GM12864 (cell line): ENCODE results near the gene DCP1A.

ENCODE experiments used
- DNase-seq: peaks from one replicate; pipeline ENCODE4 v3.0.0-alpha.2; 2011; ENCODE audit warnings: low read depth
- H3K4me3 ChIP-seq: 2 replicates; pipeline ENCODE4 v1.5.1; 2011; ENCODE audit warnings: mild to moderate bottlenecking, low read depth, low read length, control low read depth
- CTCF ChIP-seq: IDR thresholded peaks from 2 replicates; pipeline ENCODE4 v1.5.1; 2011; ENCODE audit warnings: low read depth, mild to moderate bottlenecking, moderate library complexity, low read length, control low read depth, inconsistent platforms; ENCODE audit errors: missing control alignments

The DCP1A gene

DNA sequence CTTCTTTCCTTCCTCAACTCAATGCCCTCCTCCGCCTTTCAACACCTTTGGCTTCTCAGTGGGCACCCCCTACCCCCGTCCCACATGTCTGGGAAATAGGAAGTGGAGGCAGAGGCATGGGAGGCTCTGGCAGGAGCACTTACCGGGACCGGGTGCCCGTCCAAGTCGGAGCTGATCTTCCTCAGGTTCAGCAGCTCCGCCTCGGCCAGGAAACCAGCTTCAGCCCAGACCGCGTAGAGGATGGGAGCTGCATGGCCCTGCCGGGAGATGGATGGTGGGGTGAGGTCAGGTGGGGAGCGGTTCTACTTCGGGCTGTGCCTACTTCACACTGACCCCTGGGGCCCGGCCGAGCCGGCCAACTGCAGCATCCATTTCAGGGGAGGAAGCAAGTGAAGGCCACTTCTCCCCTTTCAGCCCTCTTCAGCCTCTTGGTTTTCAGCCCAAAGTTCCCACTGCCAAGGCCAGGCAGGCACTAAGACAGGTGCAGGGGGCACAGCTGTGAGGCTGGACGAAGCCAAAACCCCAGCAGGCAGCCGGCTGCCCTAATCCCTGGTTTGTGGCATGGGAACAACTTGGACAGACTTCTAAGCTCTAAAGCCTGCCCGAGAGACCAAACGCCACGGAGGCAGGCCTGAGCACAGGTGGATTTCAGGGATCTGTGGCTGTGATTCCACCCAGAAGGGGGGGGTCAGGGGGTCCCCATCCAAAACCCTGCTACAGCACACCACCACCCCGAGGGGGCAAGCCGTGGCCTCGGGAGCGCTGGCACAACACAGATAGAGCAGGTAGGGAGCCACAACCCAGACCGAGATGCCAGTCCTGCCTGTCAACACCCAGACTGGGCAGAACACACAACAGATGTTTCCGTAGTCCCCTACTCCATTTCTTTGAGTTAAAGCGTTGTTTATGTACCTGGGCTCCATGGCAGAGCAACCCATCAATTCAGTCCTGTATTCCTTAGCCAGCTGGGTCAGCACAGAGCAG lies 106.1 kb downstream of the DCP1A start:
- H3K4me3 ChIP-seq, result no peak overlapping the region
- TF ChIP-seq CTCF, result no peak
- no peak for DNase-seq

DNA sequence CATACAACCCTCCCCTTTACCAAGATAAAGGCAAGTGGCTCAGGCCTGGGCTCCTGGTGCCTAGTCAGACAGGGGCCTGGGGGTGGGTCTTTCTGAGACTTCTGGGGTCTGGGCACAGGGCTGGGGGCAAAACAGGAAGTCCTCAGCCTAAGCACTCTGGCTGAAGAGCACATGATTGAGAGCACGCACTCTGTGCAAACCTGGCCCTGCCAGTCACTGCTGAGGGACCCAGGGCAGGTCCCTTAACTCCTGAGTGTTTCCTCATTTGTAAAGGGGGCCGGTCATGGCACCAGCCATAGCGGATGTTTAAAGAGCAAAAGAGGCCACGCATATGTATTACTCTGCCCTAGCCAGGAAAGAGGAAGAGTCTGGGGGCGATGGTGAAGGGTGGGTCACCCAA lies 107.5 kb downstream of the DCP1A start:
- TF ChIP-seq CTCF, result no peak
- no peak for DNase-seq
- no peak overlapping the region for H3K4me3 ChIP-seq

DNA sequence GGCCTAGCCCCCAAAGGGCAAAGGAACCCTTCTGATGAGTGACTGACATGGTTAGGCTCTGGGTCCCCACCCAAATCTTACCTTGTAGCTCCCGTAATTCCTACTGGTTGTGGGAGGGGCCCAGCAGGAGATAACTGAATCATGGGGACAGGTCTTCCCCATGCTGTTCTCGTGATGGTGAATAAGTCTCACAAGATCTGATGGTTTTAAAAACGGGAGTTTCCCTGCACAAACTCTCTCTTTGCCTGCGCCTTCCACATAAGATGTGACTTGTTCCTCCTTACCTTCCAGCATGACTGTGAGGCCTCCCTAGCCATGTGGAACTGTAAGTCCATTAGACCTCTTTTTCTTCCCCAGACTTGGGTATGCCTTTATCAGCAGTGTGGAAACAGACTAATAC lies 108.5 kb downstream of the DCP1A start:
- no peak for DNase-seq
- no peak for TF ChIP-seq CTCF
- no peak overlapping the region for H3K4me3 ChIP-seq

DNA sequence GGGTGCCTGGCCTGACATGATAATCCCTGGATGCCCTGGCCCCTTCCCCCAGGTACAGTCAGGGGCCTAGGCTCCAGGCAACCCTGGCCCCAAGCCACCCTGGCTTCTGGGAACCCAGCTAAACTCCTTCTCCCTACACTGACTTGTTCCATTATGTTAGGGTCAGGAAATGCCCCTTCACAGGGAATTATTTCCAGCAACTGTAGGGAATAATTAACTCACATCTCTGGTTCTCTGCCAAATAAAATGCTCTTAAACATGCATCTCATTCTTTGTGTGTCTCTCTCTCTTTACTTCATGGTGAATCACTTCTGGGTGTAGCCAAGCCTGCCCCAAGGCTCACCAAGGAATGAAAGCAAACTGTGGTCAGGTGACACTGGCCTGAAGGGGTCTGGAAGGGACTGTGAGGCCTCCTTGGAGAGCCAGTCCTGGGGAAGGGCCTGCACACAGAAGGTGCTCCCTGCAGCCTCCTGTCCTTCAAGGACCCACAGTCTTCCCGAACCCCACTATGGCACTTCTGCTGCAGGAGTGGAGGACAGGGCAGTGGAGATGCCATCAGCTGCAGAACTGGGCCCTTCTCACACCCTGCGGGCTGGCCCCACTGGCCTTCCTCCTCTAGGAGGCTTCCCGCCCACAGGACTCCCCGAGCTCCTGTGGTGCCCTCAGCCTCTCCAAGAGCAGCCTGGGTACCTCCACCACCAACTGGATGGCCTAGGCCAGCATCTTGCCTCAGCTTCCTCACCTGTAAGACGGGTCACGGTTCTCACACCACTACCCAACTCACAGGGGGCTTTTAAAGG lies 109.1 kb downstream of the DCP1A start:
- no peak overlapping the region for H3K4me3 ChIP-seq
- no peak for TF ChIP-seq CTCF
- DNase-seq, result no peak

DNA sequence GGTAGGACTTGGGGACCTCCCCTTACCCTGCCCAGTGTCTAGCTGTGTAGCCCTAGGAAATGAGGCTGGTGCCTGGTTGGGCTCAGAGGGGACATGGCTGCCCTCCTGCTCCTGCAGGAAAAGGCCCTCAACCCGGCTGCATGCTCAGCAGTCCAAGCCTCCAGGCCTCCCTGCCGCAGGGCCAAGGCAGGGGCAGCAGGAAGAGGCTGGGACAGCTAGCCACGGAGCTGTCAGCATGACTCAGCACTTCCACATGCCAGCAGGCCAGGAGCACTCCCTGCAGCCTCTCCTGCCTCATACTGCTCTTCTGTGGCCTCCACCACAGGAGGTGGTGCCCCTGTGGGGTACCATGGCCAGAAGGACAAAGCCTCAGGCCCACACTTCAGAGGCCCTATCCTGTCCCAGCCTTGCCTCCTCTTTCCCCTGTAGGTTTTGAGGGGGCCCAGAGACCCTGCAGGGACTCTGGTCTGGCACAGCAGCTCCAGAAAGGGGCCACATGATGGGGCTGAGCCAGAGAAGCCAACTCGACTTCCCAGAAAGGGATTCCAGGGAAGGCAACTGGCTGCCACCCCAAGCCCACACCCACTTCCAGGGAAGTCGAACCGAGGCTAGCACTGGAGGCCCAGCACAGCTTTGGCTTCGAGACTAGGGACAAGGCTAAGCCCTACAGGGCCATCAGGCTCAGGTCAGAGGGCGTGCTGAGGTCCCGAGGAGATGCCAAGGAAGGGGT lies 111.1 kb downstream of the DCP1A start:
- H3K4me3 ChIP-seq, result no peak overlapping the region
- DNase-seq, result no peak
- no peak for TF ChIP-seq CTCF

DNA sequence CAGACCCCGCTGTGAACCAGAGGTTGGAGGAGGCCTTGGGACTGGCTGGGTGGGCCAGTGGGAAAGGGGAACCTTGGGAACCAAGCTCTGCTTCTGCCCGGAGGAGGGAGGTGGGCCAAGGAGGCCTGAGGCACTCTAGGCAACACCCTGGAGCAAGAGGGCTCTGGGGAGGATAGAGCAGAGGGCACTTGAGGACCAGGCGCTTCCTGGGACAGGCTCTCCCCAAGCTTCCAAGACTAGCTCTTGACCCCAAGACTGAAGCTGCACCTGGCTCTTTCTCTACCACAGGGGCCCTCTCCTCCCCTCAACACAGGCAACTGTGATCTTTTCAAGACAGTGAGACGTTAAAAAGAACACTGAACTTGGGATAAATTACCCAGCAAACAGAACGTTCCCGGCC lies 111.8 kb downstream of the DCP1A start:
- no peak for DNase-seq
- TF ChIP-seq CTCF, result no peak
- H3K4me3 ChIP-seq, result no peak overlapping the region
